Breast epithelium (tissue), 3 donors: Measurements from ENCODE around the gene NFIB.

Source experiments
- CTCF ChIP-seq, 3 donors: fragments of 450-650 bp; IDR thresholded peaks; one replicate each; pipeline ENCODE4 v1.5.1; 2016 to 2017; ENCODE audit warnings: antibody characterized with exemption in 3 of 3, mild to moderate bottlenecking in 3 of 3, moderate library complexity in 3 of 3
- POLR2A ChIP-seq: fragments of 450-650 bp; IDR thresholded peaks from one replicate; pipeline ENCODE4 v1.6.1; 2016; ENCODE audit warnings: antibody characterized with exemption, mild to moderate bottlenecking, moderate library complexity
- POLR2AphosphoS5 ChIP-seq, 3 donors: sonication (generic); formaldehyde crosslinking; IDR thresholded peaks; one replicate each; pipeline ENCODE4 v1.6.1; 2017; ENCODE audit warnings: antibody characterized with exemption in 3 of 3

- no peak for TF ChIP-seq CTCF (IDR thresholded peaks at IDR 0.05)
- no peak for TF ChIP-seq POLR2A
- TF ChIP-seq POLR2AphosphoS5 (IDR thresholded peaks at IDR 0.05) = no peak
Observed at GRCh38 chr9:14311171-14311949, 2.6 kb downstream of the NFIB start.
